Measurements from ENCODE around the gene P4HA1. TPM values are rescaled to one million over a fixed set of nuclear protein-coding genes. Genes with fewer than 3 reads are reported as not detected.

The P4HA1 gene
- total RNA-seq, 2 experiments from 2014 or later: 11.6 to 36.2 TPM

GRCh38 chr10:73060173-73060572 lies 36.5 kb downstream of the P4HA1 start:
- H3K4me1 ChIP-seq (ENCODE audit: insufficient read depth, low read length, poor library complexity, severe bottlenecking): peaks cover 4% of the 10 kb centered on the region
- no peak for DNase-seq (ENCODE audit: low spot score)
- H3K79me2 ChIP-seq (ENCODE audit: insufficient read depth, low read depth, low read length): no peaks in the 10 kb centered on the region
- no peaks in the 10 kb centered on the region for H3K9me2 ChIP-seq (ENCODE audit: insufficient read depth, low read length)
- peaks cover 57% of the 10 kb centered on the region for H3K36me3 ChIP-seq (ENCODE audit: insufficient read depth, low read length)
- H3K4me2 ChIP-seq (ENCODE audit: low read length): no peak overlapping the region
- ChIA-PET CTCF (ENCODE audit: unreplicated experiment) (no interaction called here), POLR2A (no interaction called here)
- intact Hi-C loops (cut with micrococcal nuclease; ENCODE audit: unreplicated experiment): no loop called here
- no peaks in the 10 kb centered on the region for H3K9me3 ChIP-seq (ENCODE audit: low read length)
- H4K20me1 ChIP-seq (ENCODE audit: insufficient read depth, low read length): no peaks in the 10 kb centered on the region
- H3K4me3 ChIP-seq (ENCODE audit: low read depth, low read length, poor library complexity, severe bottlenecking): no peak overlapping the region
- TF ChIP-seq CTCF (conservative IDR thresholded peaks at IDR 0.05; ENCODE audit: low read length) (no peak), EZH2phosphoT487 (IDR thresholded peaks at IDR 0.05; ENCODE audit: borderline replicate concordance, low read depth, low read length) (no peak)
- no TSS peak for BruUV-seq (replicated peaks)
- no peak overlapping the region for H2AFZ ChIP-seq (ENCODE audit: low read length)
- H3K27ac ChIP-seq (ENCODE audit: low read depth, low read length, poor library complexity, severe bottlenecking): no peak overlapping the region

- no peaks in the 10 kb centered on the region for H3K79me2 ChIP-seq (ENCODE audit: insufficient read depth, low read depth, low read length)
- peaks cover 4% of the 10 kb centered on the region for H3K4me1 ChIP-seq (ENCODE audit: insufficient read depth, low read length, poor library complexity, severe bottlenecking)
- no peaks in the 10 kb centered on the region for H3K9me2 ChIP-seq (ENCODE audit: insufficient read depth, low read length)
- no peak overlapping the region for H3K27ac ChIP-seq (ENCODE audit: low read depth, low read length, poor library complexity, severe bottlenecking)
- DNase-seq (ENCODE audit: low spot score): no peak
- intact Hi-C loops (cut with micrococcal nuclease; ENCODE audit: unreplicated experiment): no loop called here
- no peak overlapping the region for H2AFZ ChIP-seq (ENCODE audit: low read length)
- H3K4me3 ChIP-seq (ENCODE audit: low read depth, low read length, poor library complexity, severe bottlenecking): no peak overlapping the region
- TF ChIP-seq CTCF (conservative IDR thresholded peaks at IDR 0.05; ENCODE audit: low read length): no peak
- TF ChIP-seq EZH2phosphoT487 (IDR thresholded peaks at IDR 0.05; ENCODE audit: borderline replicate concordance, low read depth, low read length): no peak
- H3K9me3 ChIP-seq (ENCODE audit: low read length): no peaks in the 10 kb centered on the region
- H4K20me1 ChIP-seq (ENCODE audit: insufficient read depth, low read length): no peaks in the 10 kb centered on the region
- POLR2A ChIA-PET: interaction anchor here (0.7 kb wide), 2 partner anchors 18 to 707 kb away, joined by 3 to 5 read pairs; no protein-coding TSS in a partner anchor
- CTCF ChIA-PET (ENCODE audit: unreplicated experiment): no interaction called here
- BruUV-seq (replicated peaks): no TSS peak
- peaks cover 56% of the 10 kb centered on the region for H3K36me3 ChIP-seq (ENCODE audit: insufficient read depth, low read length)
- no peak overlapping the region for H3K4me2 ChIP-seq (ENCODE audit: low read length)
Observed at GRCh38 chr10:73058057-73058591, 38.5 kb downstream of the P4HA1 start.

- no peak for DNase-seq (ENCODE audit: low spot score)
- no TSS peak for BruUV-seq (replicated peaks)
- no peak overlapping the region for H3K4me3 ChIP-seq (ENCODE audit: low read depth, low read length, poor library complexity, severe bottlenecking)
- H3K79me2 ChIP-seq (ENCODE audit: insufficient read depth, low read depth, low read length): no peaks in the 10 kb centered on the region
- ChIA-PET POLR2A (interaction anchor here (0.8 kb wide), 1 partner anchor 34 kb away, joined by 5 read pairs; no protein-coding TSS in a partner anchor), CTCF (ENCODE audit: unreplicated experiment) (no interaction called here)
- TF ChIP-seq CTCF (conservative IDR thresholded peaks at IDR 0.05; ENCODE audit: low read length) (no peak), EZH2phosphoT487 (IDR thresholded peaks at IDR 0.05; ENCODE audit: borderline replicate concordance, low read depth, low read length) (no peak)
- H3K4me1 ChIP-seq (ENCODE audit: insufficient read depth, low read length, poor library complexity, severe bottlenecking): no peaks in the 10 kb centered on the region
- H3K36me3 ChIP-seq (ENCODE audit: insufficient read depth, low read length): peaks cover 65% of the 10 kb centered on the region
- H3K4me2 ChIP-seq (ENCODE audit: low read length): no peak overlapping the region
- intact Hi-C loops (cut with micrococcal nuclease; ENCODE audit: unreplicated experiment): no loop called here
- H4K20me1 ChIP-seq (ENCODE audit: insufficient read depth, low read length): no peaks in the 10 kb centered on the region; the same call in 1 of the 2 replicates
- H3K27ac ChIP-seq (ENCODE audit: low read depth, low read length, poor library complexity, severe bottlenecking): no peak overlapping the region
- H3K9me2 ChIP-seq (ENCODE audit: insufficient read depth, low read length): no peaks in the 10 kb centered on the region
- no peak overlapping the region for H2AFZ ChIP-seq (ENCODE audit: low read length)
- H3K9me3 ChIP-seq (ENCODE audit: low read length): no peaks in the 10 kb centered on the region
Observed at GRCh38 chr10:73054286-73054685, 42.4 kb downstream of the P4HA1 start.

All from OCI-LY7 (cell line).